Type B pancreatic cell (in vitro differentiated cells): ENCODE data around the gene ANK3. TPM values are rescaled to one million over a fixed set of nuclear protein-coding genes. Genes with fewer than 3 reads are reported as not detected.

Experiments used
- DNase-seq: peaks from one replicate; pipeline ENCODE4 v3.0.0; 2021; ENCODE audit warnings: mixed read lengths; ENCODE audit not compliant: unreplicated experiment; ENCODE audit errors: extremely low spot score
- H3K27ac Mint-ChIP-seq: 2 replicates; pipeline ENCODE4 v1.8.0; 2021; ENCODE audit warnings: mild to moderate bottlenecking, mixed read lengths
- H3K27me3 Mint-ChIP-seq: 2 replicates; pipeline ENCODE4 v1.8.0; 2021; ENCODE audit warnings: mixed read lengths
- H3K36me3 Mint-ChIP-seq: 2 replicates; pipeline ENCODE4 v1.8.0; 2021; ENCODE audit warnings: mixed read lengths
- H3K4me1 Mint-ChIP-seq: one replicate; pipeline ENCODE4 v1.8.0; 2021; ENCODE audit warnings: mixed read lengths; ENCODE audit not compliant: unreplicated experiment
- H3K4me3 Mint-ChIP-seq: 2 replicates; pipeline ENCODE4 v1.8.0; 2021; ENCODE audit warnings: mild to moderate bottlenecking, mixed read lengths
- H3K9me3 Mint-ChIP-seq: 2 replicates; pipeline ENCODE4 v1.8.0; 2021; ENCODE audit warnings: mixed read lengths
- CTCF ChIP-seq: fragments of 200-600 bp; sonication (generic); conservative IDR thresholded peaks from 2 replicates; pipeline ENCODE4 v1.5.0; 2021; ENCODE audit warnings: antibody characterized with exemption, mild to moderate bottlenecking
- total RNA-seq: library from RNA; stranded (reverse); gene quantifications from 2 replicates; pipeline ENCODE4 v1.2.1, GENCODE V29; 2021; ENCODE audit warnings: low replicate concordance

Gene ANK3
- total RNA-seq, 1 donor from 2014 or later, result 90.2 TPM

GRCh38 chr10:60372436-60372835 is 17.2 kb downstream of the ANK3 start:
- Mint-ChIP-seq H3K27me3 (no peaks in the 10 kb centered on the region), H3K4me1 (peaks cover 18% of the 10 kb centered on the region), H3K27ac (no peak overlapping the region), H3K4me3 (no peak overlapping the region), H3K36me3 (no peaks in the 10 kb centered on the region), H3K9me3 (no peaks in the 10 kb centered on the region)
- TF ChIP-seq CTCF, result no peak
- DNase-seq, result no peak

- Mint-ChIP-seq H3K36me3 (no peaks in the 10 kb centered on the region), H3K4me1 (peaks cover 30% of the 10 kb centered on the region), H3K27ac (no peak overlapping the region), H3K9me3 (no peaks in the 10 kb centered on the region), H3K4me3 (no peak overlapping the region), H3K27me3 (no peaks in the 10 kb centered on the region)
- TF ChIP-seq CTCF, result no peak
- DNase-seq, result no peak
These were observed 20.1 kb downstream of the ANK3 start for GRCh38 chr10:60369547-60369930.

- Mint-ChIP-seq H3K36me3 (no peaks in the 10 kb centered on the region), H3K27me3 (no peaks in the 10 kb centered on the region), H3K4me3 (no peak overlapping the region), H3K9me3 (no peaks in the 10 kb centered on the region), H3K27ac (no peak overlapping the region), H3K4me1 (peaks cover 30% of the 10 kb centered on the region)
- DNase-seq, result no peak
- TF ChIP-seq CTCF, result no peak
These were observed 20.7 kb downstream of the ANK3 start for GRCh38 chr10:60368875-60369546.

- Mint-ChIP-seq H3K27ac (peak overlapping the region; percentile 13), H3K27me3 (no peaks in the 10 kb centered on the region), H3K4me3 (no peak overlapping the region), H3K9me3 (no peaks in the 10 kb centered on the region), H3K36me3 (no peaks in the 10 kb centered on the region), H3K4me1 (peaks cover 30% of the 10 kb centered on the region)
- TF ChIP-seq CTCF, result no peak
- no peak for DNase-seq
These were observed 21.8 kb downstream of the ANK3 start for GRCh38 chr10:60367901-60368300.

- no peaks in the 10 kb centered on the region for H3K9me3 Mint-ChIP-seq
- TF ChIP-seq CTCF, result no peak
- H3K4me3 Mint-ChIP-seq, result peak overlapping the region; percentile 47
- no peaks in the 10 kb centered on the region for H3K27me3 Mint-ChIP-seq
- no peak for DNase-seq
- no peaks in the 10 kb centered on the region for H3K36me3 Mint-ChIP-seq
- no peak overlapping the region for H3K27ac Mint-ChIP-seq
- peaks cover 30% of the 10 kb centered on the region for H3K4me1 Mint-ChIP-seq
These were observed 22.2 kb downstream of the ANK3 start for GRCh38 chr10:60367431-60367830.
